Right lobe of liver (tissue), 6 donors: ENCODE measurements around the gene RBKS. TPM values are rescaled to one million over a fixed set of nuclear protein-coding genes. Genes with fewer than 3 reads are reported as not detected.
A peak's percentile ranks its signal among the peaks of the same experiment; 100 is the strongest.

Experiments
- ATAC-seq, 4 donors: fragments of 200-7000 bp; cut with Tn5 transposase; one replicate each; pipeline ENCODE4 v1.9.1; 2020; ENCODE audit warnings: mild to moderate bottlenecking in 4 of 4, moderate library complexity in 4 of 4
- DNase-seq, 3 donors: peaks; one replicate each; pipeline ENCODE4 v3.0.0-alpha.2; 2020
- H3K27ac ChIP-seq, 3 donors: fragments of 200-600 bp; one replicate each; pipeline ENCODE4 v1.8.0; 2022
- H3K27me3 ChIP-seq, 2 donors: fragments of 200-600 bp; one replicate each; pipeline ENCODE4 v1.8.0; 2022
- H3K36me3 ChIP-seq, 4 donors: fragments of 200-600 bp; sonication (generic) in 1 of 4; one replicate each; pipeline versions ENCODE4 v1.5.1 to v1.8.0; 2017 to 2022; ENCODE audit warnings: control low read depth in 1 of 4
- H3K4me1 ChIP-seq, 4 donors: fragments of 200-600 bp; sonication (generic) in 1 of 4; one replicate each; pipeline versions ENCODE4 v1.5.1 to v1.8.0; 2017 to 2022; ENCODE audit warnings: control low read depth in 1 of 4
- H3K4me3 ChIP-seq, 3 donors: fragments of 200-600 bp; one replicate each; pipeline ENCODE4 v1.8.0; 2022
- H3K9me3 ChIP-seq, 4 donors: fragments of 200-600 bp; sonication (generic) in 1 of 4; one replicate each; pipeline versions ENCODE4 v1.5.1 to v1.8.0; 2017 to 2022; ENCODE audit warnings: control low read depth in 1 of 4
- POLR2A ChIP-seq: fragments of 450-650 bp; IDR thresholded peaks from one replicate; pipeline ENCODE4 v1.6.1; 2017; ENCODE audit warnings: antibody characterized with exemption, mild to moderate bottlenecking
- WGBS: methylation state at CpG from one replicate; pipeline ENCODE4 v1.1.6; 2018; ENCODE audit warnings: low coverage, low lambda C conversion rate; ENCODE audit not compliant: insufficient coverage; ENCODE audit errors: missing lambda C conversion rate; 5-methylcytosine and 5-hydroxymethylcytosine counted together
- intact Hi-C, 2 donors: fragments of 100-400 bp; cut with DNase I; formaldehyde crosslinking; loops; one replicate each; pipeline versions ENCODE4 v1.11.2 to v1.14.1; 2022
- total RNA-seq, 6 experiments: library from RNA; depleted of rRNA in 2 of 6; stranded (reverse); fragments of >200 nt in 2 of 6; fragmentation: NEBNext Ultra II Directional in 3 of 6; extraction: Animal tissue kit (Norgen Biotek cat#: 25700) in 3 of 6; gene quantifications; one replicate each; pipeline versions ENCODE4 v1.1.0 to v1.2.4, GENCODE V29; 2016 to 2023
- TF ChIP-seq, protein P1 (sequence below), 4 donors: fragments of 200-600 bp in 3 of 4; fragments of 450-650 bp in 1 of 4; IDR thresholded peaks; one replicate each; pipeline versions ENCODE4 v1.5.1 to v1.8.0; 2016 to 2022; ENCODE audit warnings: antibody characterized with exemption in 4 of 4, mild to moderate bottlenecking in 2 of 4
- donor health status: DM: no; HTN: yes; CAD: no.
- donor health status: DM: no; HTN: no; CAD: no.
- donor health status: DM: no; HTN: no; CAD: no.
- donor health status: DM: no; HTN: yes; CAD: no.
- donor health status: DM: no; HTN: yes; CAD: no.

RBKS gene
- total RNA-seq, 6 experiments from 2014 or later: 13.5 to 18.6 (median 16.0) TPM

GRCh38 chr2:27889774-27890145 is 427 bp downstream of the RBKS start:
- peaks cover 0 to 13% (median 4%) of the 10 kb centered on the region in 4 donors for H3K4me1 ChIP-seq
- 3% methylated on average over 9 of the region's 10 CpGs for WGBS
- H3K27me3 ChIP-seq: no peaks in the 10 kb centered on the region
- peaks cover 0 to 1% (median 0%) of the 10 kb centered on the region in 4 donors for H3K36me3 ChIP-seq
- intact Hi-C loops: loop anchor here in 1 of 2 donors (10.0 kb wide), 1 partner anchor 105 kb away; no protein-coding TSS in a partner anchor
- TF ChIP-seq, protein P1, sequence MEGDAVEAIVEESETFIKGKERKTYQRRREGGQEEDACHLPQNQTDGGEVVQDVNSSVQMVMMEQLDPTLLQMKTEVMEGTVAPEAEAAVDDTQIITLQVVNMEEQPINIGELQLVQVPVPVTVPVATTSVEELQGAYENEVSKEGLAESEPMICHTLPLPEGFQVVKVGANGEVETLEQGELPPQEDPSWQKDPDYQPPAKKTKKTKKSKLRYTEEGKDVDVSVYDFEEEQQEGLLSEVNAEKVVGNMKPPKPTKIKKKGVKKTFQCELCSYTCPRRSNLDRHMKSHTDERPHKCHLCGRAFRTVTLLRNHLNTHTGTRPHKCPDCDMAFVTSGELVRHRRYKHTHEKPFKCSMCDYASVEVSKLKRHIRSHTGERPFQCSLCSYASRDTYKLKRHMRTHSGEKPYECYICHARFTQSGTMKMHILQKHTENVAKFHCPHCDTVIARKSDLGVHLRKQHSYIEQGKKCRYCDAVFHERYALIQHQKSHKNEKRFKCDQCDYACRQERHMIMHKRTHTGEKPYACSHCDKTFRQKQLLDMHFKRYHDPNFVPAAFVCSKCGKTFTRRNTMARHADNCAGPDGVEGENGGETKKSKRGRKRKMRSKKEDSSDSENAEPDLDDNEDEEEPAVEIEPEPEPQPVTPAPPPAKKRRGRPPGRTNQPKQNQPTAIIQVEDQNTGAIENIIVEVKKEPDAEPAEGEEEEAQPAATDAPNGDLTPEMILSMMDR (IDR thresholded peaks at IDR 0.05): no peak
- TF ChIP-seq POLR2A: no peak
- DNase-seq (peak in 2 of 3 donors; percentile 39 to 56), ATAC-seq (peak; percentile 2 to 21 (median 13))
- H3K4me3 ChIP-seq: peak overlapping the region; percentile 71 to 84 (median 83)
- H3K27ac ChIP-seq: peak overlapping the region; percentile 96 to 98 (median 97)
- H3K9me3 ChIP-seq: no peaks in the 10 kb centered on the region

DNA sequence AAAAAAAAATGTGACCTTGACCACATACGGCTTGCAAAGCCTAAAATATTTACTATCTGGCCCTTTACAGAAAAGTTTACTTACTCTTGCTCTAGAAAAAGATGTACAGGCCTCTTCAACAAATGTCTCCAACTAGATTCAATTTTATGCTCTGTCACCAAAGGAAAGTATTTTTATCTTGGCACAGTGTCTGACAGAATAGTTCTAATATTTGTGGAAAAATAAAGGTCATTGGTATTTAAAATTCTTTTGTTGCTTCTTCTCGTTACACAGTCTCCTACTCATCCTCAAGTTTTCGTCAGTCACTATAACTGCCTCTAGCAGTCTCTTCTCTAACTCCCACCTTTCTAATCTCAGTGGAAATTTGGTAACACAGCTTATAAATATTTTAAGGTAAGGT is 1.4 kb downstream of the RBKS start:
- DNase-seq (no peak), ATAC-seq (no peak)
- peak overlapping the region in 1 of 3 donors; percentile 98 for H3K27ac ChIP-seq
- intact Hi-C loops: loop anchor here in 1 of 2 donors (10.0 kb wide), 1 partner anchor 104 kb away; no protein-coding TSS in a partner anchor
- no peaks in the 10 kb centered on the region for H3K27me3 ChIP-seq
- H3K9me3 ChIP-seq: no peaks in the 10 kb centered on the region
- no peaks in the 10 kb centered on the region for H3K36me3 ChIP-seq
- H3K4me1 ChIP-seq: peaks cover 0 to 13% (median 4%) of the 10 kb centered on the region in 4 donors
- WGBS: 50% methylated on average over 3 of the region's 3 CpGs
- TF ChIP-seq, protein P1 (IDR thresholded peaks at IDR 0.05): no peak
- TF ChIP-seq POLR2A: no peak
- no peak overlapping the region for H3K4me3 ChIP-seq

GRCh38 chr2:27887830-27888229 is 2.4 kb downstream of the RBKS start:
- Histone ChIP-seq H3K9me3 (no peaks in the 10 kb centered on the region), H3K36me3 (no peaks in the 10 kb centered on the region), H3K27ac (no peak overlapping the region), H3K4me3 (no peak overlapping the region), H3K4me1 (peaks cover 0 to 13% (median 4%) of the 10 kb centered on the region in 4 donors), H3K27me3 (no peaks in the 10 kb centered on the region)
- TF ChIP-seq, protein P1 (IDR thresholded peaks at IDR 0.05): no peak
- TF ChIP-seq POLR2A: no peak
- 69% methylated on average over 3 of the region's 3 CpGs for WGBS
- DNase-seq (no peak), ATAC-seq (no peak)
- intact Hi-C loops: loop anchor here in 1 of 2 donors (10.0 kb wide), 1 partner anchor 103 kb away; no protein-coding TSS in a partner anchor

- WGBS: 86% methylated on average over 2 of the region's 2 CpGs
- H3K9me3 ChIP-seq: no peaks in the 10 kb centered on the region
- no peaks in the 10 kb centered on the region for H3K27me3 ChIP-seq
- TF ChIP-seq POLR2A: no peak
- TF ChIP-seq, protein P1 (IDR thresholded peaks at IDR 0.05): no peak
- H3K4me1 ChIP-seq: peaks cover 0 to 13% (median 4%) of the 10 kb centered on the region in 4 donors
- H3K36me3 ChIP-seq: no peaks in the 10 kb centered on the region
- ATAC-seq (no peak), DNase-seq (no peak)
- no peak overlapping the region for H3K4me3 ChIP-seq
- no peak overlapping the region for H3K27ac ChIP-seq
- intact Hi-C loops: loop anchor here in 1 of 2 donors (10.0 kb wide), 1 partner anchor 102 kb away; no protein-coding TSS in a partner anchor
These were observed 3.1 kb downstream of the RBKS start for GRCh38 chr2:27887111-27887510.
